HG02970 (cell line): Measurements from ENCODE around the gene TEFM.
"Not testable (repeated sequence)": the region's sequence is repeated elsewhere in the genome, so short reads cannot be mapped to it uniquely, and the experiment has no call there.

Experiments
- ATAC-seq: cut with Tn5 transposase; IDR thresholded peaks from one replicate; pipeline ENCODE4 v1.9.1; 2021; ENCODE audit warnings: mild to moderate bottlenecking, moderate library complexity, moderate number of reproducible peaks; ENCODE audit not compliant: unreplicated experiment, low FRiP score

The TEFM gene

DNA sequence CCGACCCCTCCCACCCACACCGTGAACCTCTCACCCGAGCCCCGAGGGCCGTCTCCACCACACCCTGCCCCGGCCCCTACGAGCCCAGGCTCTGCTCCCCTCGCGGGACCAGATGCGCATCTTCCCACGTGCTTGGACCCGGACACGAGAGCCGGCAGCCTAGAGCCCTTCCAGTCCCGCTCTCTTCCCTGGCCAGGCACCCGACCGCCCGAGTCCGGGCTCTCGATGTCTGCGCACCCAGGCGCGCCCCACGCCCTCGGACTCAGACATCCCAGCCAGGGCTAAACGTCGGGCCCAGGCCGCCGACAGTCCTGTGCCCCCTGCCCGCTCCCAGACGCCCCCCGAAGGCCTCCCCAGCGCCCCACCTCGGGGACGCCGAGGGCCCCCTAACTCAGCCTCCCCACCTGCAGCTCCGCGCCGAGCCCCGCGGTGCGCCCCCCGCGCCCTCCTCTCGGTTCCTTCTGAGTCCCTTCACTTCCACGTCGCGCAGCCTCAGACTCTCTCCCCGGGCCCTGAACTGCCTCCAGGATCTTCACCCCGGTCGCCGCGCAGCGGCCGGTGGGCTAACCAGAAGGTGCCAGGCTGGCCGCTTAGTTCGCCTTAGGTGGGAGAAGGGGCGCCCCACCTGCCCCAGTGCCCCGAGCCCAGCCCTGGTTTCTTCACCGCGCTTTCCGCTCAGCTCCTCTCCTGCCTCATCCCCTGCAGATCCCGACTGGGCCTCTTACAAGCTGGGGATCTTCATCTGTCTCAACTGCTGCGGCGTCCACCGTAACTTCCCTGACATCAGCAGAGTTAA is 16.4 kb upstream of the TEFM start:
- ATAC-seq = no peak

DNA sequence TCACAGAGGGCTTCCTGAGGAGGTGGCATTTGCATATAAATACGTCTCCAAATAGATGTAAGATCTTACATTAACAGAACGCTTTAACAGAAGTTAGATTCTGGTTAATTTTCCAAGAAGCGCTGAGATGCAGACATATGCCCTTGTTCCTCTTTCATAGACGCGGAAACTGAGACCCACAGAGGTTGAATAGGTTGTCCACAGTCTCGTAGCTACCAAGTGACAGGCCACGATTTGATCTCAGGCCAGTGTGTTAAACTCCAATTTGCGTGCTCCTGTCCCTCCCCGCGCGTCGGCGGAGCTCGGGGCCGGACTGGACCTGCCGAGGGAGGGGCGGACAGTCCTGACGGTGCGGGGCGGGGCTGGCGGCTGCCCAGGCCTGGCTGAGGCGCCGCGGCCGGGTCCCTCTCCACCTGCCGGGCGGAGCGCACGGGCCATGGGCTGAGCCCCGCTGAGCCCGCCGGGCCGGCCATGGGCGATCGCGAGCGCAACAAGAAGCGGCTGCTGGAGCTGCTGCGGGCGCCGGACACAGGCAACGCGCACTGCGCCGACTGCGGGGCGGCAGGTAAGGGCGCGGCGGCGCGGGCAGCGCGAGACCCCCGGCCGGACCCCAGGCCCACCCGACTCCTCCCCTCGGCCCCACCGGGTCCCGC is 15.6 kb upstream of the TEFM start, which contains the start of gene ADAP2:
Gene ADAP2 (plus strand): TSS at position 402 of the 653 bp plus-strand sequence. CDS start 70 bp downstream, at position 472.
- no peak for ATAC-seq

DNA sequence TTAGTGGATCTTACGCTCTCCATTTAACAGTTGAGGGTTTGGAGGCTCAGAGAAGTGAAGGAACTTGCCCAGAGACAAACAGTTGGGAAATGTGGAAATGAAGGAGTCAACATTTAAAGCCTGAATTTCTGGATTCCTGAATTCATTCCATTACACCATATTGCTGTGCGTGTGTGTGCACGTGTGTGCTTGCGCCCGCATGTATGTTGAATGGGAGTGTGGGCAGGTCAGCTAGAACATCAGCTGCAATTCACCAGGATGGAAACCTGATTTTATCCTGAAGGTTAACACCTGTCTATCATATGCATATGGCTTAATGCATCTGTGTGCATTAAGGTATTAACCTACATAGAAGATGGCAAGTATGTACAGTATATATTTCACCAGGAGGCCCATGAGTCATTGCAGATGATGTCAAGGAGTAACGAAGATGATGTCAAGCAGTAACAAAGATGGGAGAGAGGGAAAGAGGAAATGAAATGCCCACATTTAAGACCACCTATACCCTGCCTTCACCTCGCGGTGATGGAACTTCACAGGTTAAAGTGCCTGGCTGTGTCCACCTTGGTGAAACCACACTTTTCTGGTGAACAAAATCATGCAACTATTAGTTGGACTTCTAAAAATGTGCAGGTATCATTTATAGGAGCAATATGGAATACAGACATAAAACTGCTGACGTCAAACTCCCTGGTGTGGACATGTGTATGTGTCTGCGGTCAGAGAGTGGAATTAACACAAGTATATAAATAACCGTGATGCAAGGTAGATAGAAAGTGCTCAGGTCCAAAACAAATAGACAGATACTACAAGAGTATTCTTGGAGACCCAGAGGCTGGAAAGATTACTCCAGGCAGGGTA is 14.9 kb upstream of the TEFM start:
- ATAC-seq = no peak

DNA sequence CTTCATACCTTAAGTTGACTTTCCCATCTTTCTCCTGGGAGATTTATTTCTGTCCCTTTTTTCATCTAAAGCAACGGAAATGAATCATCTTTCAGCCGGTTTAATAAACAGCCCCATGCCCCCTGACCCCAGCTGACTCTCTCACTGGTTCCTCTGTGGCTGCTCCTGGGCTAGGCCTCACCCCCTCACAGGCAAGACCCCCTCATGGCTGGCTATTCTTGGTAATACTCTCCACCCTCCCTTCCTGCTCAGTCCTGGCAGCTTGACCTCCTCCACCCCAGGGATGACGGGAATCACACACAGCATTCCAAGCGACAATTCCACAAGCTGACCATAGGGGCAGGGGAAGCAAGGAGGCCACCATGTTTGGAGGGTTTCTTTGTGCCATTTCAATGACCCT is 14.2 kb upstream of the TEFM start:
- ATAC-seq = no peak

DNA sequence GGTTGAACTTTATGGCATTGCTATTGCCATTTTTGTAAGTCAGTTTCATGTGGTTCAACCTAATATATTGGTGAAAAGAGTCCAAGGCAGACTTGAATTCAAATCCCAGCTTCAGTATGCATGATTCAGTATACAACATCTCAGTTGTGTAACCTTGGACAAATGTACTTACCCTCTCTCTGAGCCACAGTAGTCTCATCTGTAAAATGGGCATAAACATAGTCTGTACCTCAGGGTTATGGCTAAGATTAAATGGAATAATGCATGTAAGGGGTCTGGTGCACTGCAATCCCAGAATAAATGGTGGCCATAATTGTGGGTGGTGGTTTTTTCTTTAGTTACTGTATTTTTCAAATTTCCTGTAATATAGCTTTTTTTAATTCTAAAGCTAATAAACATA is 11.0 kb upstream of the TEFM start:
- ATAC-seq = no peak

DNA sequence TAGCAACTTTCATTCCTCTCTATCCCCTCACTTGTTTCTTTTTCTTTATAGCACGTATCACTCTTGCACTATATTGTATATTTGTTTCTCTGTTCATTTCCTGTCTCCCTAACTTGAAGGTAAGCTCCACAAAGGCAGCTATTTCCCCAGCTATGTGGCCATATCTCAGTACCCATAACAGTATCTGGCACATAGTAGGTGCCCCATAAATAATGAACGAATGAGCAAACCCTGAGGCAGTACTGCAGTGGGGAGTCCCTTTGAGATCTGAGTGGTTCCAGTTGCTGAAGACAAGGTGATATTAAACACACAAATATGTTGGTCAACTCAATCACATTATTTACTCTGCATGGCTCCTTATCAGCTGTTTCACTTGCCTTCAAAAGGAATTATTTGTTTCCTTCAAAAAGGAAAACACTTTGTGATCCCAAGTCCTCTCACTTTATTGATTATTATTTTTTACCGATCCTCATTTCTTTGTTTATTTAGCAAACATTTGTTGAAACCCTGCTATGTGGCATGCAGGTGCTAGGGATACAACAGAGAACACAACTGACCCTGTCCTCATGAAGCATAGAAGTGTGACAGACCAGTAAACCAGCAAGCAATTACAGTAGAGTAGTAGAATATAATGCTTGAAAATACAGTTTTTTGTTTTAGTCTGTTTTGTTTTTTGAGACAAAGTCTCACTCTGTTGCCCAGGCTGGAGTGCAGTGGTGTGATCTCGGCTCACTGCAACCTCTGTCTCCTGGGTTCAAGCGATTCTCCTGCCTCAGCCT is 10.0 kb upstream of the TEFM start:
- ATAC-seq = no peak

DNA sequence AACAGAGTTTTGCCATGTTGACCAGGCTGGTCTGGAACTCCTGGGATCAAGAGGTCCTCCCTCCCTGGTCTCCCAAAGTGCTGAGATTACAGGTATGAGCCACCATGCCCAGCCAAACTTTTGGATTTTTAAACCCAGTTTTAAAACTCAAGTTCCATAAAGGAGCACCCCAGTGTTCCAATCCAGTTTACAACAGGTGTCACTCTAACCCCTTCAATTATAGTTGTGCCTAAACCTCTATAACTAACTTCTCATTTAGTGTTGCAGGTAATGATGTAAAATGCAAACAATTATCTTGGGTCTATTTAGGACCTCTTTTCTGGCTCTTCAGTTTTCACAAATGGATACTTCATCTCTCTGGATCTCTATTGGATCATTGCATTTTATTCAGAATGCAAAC is 7.9 kb upstream of the TEFM start:
- ATAC-seq = no peak

DNA sequence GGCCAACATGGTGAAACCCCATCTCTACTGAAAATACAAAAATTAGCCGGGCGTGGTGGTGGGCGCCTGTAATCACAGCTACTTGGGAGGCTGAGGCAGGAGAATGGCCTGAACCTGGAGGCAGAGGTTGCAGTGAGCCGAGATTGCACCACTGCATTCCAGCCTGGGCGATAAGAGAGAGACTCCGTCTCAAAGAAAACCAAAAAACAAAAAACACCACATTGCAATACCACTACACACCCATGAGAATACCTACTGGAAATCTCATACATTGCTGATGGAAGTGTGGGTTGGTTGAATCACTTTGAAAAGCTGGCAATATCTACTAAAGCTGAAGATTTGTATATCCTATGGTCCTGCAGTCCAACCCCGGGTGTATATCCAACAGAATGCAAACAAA is 4.1 kb upstream of the TEFM start:
- ATAC-seq = not testable (repeated sequence)

DNA sequence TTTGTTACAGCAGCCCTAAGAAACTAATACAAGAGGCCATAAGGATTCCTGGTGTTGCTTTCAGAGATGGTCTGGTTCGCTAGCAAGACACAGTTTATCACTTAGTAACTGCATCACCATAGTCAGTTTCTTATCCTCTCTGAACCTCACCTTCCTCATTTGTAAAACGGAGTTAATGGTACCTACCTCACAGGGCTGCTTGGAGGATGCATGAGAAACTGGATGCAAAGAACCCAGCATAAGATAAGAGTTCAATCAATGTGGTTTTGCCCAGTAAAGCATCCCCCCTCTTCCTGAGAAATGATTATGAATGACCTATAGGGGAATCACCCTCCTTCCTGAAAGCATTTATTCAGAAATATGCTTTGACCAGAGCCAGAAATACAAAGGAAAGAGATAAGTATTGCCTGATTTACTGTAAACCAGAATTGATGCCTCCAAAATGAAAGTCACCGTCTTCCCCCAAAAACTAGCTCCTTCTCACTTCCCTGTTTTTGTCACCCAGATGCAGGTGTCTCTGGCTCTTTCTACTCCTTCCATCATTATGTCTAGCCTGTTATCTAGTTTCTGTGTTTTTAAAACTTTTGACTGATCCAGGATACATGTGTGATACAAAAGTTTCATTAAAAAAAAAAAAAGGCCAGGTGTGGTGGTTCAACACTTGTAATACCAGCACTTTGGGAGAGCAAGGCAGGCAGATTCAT is 2.8 kb upstream of the TEFM start:
- ATAC-seq = no peak

DNA sequence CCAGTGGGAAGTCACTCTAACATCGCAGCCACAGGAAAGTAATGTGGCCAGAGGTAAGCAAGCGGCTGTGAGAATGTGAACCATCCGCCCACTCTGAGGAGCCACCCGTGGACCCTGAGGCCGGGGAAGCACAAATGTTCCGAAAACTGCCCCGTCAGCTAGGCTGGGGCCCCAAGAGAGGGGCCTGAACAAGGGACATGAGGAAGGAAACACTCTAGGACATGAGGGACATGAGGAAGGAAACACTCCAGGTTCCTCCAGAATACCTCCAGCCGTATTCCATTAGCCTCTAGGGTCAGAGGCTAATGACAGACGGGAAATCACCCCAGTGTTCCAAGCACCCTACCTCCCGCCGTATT is 317 bp downstream of the TEFM start:
- ATAC-seq = no peak

DNA sequence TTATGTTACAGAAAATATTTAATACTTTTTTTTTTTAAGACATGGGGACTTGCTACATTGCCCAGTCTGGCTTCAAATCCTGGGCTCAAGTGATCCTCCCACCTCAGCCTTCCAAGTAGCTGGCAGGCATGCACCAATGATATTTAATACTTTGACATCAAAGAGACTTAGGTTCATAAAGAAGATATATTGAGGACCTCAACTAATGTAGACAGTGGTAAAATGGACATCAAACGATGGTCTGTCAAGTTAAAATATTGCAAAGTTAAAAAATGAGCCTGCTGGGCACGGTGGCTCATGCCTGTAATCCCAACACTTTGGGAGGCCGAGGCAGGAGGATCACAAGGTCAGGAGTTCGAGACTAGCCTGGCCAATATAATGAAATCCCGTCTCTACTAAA is 8.7 kb downstream of the TEFM start:
- ATAC-seq = no peak

DNA sequence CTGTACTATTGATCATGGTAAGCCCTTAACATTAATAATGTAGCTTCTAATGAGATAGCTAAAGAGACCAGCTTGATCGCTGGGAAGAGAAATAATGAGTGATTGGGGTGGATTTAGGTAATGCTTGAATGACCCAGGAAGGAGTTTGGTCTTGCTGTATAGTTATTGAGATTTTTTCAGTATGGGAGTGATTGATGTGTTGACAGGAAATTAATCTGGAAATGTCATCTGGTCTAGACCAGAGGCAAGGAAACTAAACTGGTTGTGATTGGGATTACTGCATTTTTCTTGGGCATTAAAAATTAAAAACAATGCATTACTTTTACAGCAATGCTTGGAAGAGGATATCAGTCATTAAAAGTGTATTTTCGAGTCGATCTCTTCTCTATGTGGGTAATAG is 11.8 kb downstream of the TEFM start:
- ATAC-seq = no peak

DNA sequence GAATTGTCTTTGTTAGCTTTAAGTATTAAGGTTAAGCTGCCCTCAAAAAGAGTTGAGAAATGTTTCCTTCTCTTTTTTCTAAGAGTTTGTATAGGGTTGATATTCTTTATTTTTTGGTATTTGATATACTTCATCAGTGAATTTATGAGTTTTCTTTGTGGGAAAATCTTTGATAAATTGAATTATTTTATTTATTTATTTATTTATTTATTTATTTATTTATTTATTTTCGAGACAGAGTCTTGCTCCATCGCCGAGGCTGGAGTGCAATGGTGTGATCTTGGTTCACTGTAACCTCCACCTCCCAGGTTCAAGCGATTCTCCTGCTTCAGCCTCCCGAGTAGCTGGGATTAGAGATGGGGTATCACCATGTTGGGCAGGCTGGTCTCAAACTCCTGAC is 19.9 kb downstream of the TEFM start:
- ATAC-seq = no peak

DNA sequence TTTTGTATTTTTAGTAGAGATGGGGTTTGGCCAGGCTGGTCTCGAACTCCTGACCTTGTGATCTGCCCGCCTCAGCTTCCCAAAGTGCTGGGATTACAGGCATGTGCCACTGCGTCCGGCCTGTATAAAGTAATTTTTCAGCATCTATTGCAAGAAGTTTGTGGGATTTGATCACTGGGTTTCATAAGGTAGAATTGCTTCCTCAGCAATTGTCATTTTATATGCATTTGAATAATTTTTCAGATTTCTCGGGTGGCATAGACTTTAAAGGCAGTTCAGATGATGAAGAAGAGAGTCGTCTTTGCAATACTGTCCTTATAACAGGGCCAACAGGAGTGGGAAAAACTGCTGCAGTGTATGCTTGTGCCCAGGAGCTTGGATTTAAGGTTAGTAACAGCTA is 37.0 kb downstream of the TEFM start:
- ATAC-seq = no peak

DNA sequence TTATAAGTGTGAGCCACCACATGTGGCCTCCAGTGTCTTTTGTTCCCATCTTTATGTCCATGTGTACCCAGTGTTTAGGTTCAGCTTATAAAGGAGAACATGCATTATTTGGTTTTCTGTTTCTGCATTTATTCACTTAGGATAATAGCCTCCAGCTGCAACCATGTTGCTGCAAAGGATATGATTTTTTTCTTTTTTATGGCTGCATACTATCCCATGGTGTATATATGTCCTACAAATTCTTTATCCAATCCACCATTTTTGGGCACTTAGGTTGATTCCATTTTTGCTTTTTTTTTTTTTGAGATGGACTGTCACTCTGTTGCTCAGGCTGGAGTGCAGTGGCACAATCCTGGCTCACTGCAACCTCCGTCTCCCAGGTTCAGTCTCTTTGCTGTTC is 41.4 kb downstream of the TEFM start:
- ATAC-seq = no peak

DNA sequence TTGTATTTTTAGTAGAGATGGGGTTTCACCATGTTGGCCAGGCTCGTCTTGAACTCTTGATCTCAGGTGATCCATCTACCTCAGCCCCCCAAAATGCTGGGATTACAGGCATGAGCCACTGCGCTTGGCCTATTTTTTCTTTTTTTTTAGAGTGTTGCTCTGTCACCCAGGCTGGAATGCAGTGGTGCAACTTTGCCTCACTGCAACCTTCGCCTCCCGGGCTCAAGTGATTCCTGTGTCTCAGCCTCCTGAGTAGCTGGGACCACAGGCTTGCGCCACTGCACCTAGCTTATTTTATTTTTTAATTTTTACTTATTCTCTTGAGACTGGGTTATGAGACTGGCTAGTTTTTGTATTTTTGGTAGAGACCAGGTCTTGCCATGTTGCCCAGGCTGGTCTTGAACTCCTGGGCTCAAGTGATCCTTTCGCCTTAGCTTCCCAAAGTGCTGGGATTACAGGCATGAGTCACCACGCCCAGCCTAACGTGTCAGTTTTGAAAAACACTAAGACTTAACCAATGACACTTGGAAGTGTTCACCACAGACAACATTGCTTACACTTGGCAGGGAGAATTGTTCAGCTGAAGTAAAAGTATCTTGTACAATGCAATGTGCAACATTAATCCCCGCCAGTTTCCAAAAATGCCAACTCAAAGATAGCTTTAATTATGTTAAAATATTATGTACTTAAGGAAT is 47.3 kb downstream of the TEFM start:
- ATAC-seq = no peak

DNA sequence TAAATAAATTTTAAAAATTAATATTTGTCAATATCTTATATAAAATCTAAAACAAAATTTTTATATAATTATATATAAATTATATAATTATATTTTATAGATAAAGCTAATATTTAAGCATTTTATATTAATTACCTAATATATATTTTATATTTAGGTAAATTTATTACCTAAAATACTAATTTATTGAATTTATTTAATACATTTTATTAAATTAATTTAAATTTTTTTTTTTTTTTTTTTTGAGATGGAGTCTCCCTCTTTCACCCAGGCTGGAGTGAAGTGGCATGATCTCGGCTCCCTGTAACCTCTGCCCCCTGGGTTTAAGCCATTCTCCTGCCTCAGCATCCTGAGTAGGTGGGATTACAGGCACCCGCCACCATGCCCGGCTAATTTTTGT is 51.9 kb downstream of the TEFM start:
- ATAC-seq = no peak
